Measurements from ENCODE around the gene ADSL. TPM values are rescaled to one million over a fixed set of nuclear protein-coding genes. Genes with fewer than 3 reads are reported as not detected.

Gene ADSL
- total and polyA plus RNA-seq, 2 donors from 2014 or later, result 42.5 to 57.5 TPM

DNA sequence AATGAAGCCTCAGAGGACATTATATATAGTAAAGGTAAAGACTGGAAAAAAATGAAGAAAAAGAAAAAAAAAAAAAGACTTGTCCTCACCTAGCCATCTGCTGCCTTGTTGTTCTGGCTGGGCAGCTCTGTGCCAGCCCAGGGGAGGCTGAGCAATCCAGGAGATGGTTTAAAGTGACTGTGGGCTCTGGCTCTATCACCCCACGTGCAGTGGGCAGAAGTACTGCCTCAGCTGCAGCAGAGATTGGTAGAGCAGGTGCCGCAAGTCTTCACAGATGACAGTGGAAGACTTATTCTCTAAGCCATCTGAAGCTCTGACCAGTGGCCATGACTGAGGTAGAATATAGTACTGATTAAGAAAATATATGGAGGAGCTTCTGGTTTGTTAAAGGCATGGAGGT, 86.3 kb downstream of the ADSL start:
- peaks cover 0 to 4% (median 0%) of the 10 kb centered on the region in 3 donors for H3K4me1 ChIP-seq (ENCODE audit: control insufficient read depth in 2 of 3, insufficient read depth in 2 of 3, low read depth in 1 of 3, low read length in 3 of 3)
- DNase-seq, result no peak
- H3K27me3 ChIP-seq (ENCODE audit: control insufficient read depth, insufficient read depth, low read length), result no peaks in the 10 kb centered on the region
- H3K27ac ChIP-seq (ENCODE audit: low read depth in 2 of 2, low read length in 2 of 2), result no peak overlapping the region
- no peak overlapping the region for H3K4me3 ChIP-seq (ENCODE audit: low read length in 3 of 3)
- no peaks in the 10 kb centered on the region for H3K9me3 ChIP-seq (ENCODE audit: control insufficient read depth in 2 of 3, insufficient read depth in 1 of 3, low read length in 3 of 3)
- TF ChIP-seq, protein P1, sequence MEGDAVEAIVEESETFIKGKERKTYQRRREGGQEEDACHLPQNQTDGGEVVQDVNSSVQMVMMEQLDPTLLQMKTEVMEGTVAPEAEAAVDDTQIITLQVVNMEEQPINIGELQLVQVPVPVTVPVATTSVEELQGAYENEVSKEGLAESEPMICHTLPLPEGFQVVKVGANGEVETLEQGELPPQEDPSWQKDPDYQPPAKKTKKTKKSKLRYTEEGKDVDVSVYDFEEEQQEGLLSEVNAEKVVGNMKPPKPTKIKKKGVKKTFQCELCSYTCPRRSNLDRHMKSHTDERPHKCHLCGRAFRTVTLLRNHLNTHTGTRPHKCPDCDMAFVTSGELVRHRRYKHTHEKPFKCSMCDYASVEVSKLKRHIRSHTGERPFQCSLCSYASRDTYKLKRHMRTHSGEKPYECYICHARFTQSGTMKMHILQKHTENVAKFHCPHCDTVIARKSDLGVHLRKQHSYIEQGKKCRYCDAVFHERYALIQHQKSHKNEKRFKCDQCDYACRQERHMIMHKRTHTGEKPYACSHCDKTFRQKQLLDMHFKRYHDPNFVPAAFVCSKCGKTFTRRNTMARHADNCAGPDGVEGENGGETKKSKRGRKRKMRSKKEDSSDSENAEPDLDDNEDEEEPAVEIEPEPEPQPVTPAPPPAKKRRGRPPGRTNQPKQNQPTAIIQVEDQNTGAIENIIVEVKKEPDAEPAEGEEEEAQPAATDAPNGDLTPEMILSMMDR (IDR thresholded peaks at IDR 0.05; ENCODE audit: borderline replicate concordance, extremely low read depth, insufficient read depth), result no peak
- no peak overlapping the region for H3K9ac ChIP-seq (ENCODE audit: low read length in 3 of 3)
- H3K36me3 ChIP-seq (ENCODE audit: control insufficient read depth in 2 of 3, insufficient read depth in 3 of 3, low read length in 3 of 3), result peaks cover 0 to 22% (median 13%) of the 10 kb centered on the region in 3 donors
- no peak for FAIRE-seq
- intact Hi-C loops (cut with DNase I), result no loop called here

DNA sequence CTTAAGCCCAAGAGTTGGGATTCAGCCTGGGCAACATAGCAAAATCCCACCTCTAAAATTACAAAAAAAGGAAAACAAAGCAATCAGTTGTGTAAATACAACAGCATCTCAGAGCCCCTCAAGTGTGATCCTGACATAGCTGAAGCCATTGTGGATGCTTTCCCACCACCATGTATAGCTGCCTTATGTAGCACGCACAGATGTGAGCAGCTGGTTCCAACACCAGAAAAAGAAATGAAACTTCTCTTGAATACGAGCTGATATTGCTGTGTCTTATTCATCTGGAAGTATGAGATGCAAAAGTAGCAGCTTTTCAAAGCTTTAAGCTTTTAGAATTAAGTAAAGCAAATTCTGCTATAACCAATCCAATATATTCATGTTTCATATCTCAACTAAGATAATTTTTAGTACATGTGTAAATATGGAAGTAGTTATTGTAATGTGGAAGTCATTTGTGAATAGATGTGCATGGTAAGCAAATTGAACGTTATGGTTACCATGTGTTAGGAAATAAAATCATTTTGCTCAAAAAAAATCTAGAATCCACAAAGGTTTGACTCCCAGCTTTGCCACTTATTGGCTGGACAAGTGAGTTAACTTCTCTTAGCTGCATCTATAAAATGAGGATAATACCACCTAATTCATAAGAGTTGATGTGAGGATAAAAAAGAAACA, 87.3 kb downstream of the ADSL start:
- Histone ChIP-seq H3K27me3 (ENCODE audit: control insufficient read depth, insufficient read depth, low read length) (no peaks in the 10 kb centered on the region), H3K36me3 (ENCODE audit: control insufficient read depth in 2 of 3, insufficient read depth in 3 of 3, low read length in 3 of 3) (peaks cover 0 to 16% (median 13%) of the 10 kb centered on the region in 3 donors), H3K27ac (ENCODE audit: low read depth in 2 of 2, low read length in 2 of 2) (no peak overlapping the region), H3K9ac (ENCODE audit: low read length in 3 of 3) (no peak overlapping the region), H3K4me1 (ENCODE audit: control insufficient read depth in 2 of 3, insufficient read depth in 2 of 3, low read depth in 1 of 3, low read length in 3 of 3) (peaks cover 0 to 4% (median 0%) of the 10 kb centered on the region in 3 donors), H3K4me3 (ENCODE audit: low read length in 3 of 3) (no peak overlapping the region), H3K9me3 (ENCODE audit: control insufficient read depth in 2 of 3, insufficient read depth in 1 of 3, low read length in 3 of 3) (no peaks in the 10 kb centered on the region)
- DNase-seq (peak in 1 of 5 donors; percentile 27), FAIRE-seq (no peak)
- TF ChIP-seq, protein P1 (IDR thresholded peaks at IDR 0.05; ENCODE audit: borderline replicate concordance, extremely low read depth, insufficient read depth), result no peak
- intact Hi-C loops (cut with DNase I), result no loop called here

DNA sequence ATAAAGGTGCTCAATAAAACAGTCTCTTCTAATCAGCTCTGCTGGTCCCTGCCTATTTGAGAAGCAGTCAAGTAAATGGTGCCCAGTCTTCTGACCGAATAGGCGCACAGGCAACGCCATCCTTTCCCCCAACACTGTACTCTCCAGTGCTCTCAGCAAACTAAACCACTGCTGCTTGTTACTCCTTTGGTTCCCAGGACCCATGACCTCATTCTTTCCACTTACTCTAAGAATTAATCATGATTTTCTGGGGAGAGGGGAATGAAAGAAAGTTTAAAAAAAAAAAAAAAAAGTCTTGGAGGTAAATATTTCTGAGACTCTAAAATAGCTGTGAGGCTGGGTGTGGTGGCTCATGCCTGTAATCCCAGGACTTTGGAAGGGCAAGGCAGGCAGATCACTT, 87.8 kb downstream of the ADSL start:
- Histone ChIP-seq H3K4me1 (ENCODE audit: control insufficient read depth in 2 of 3, insufficient read depth in 2 of 3, low read depth in 1 of 3, low read length in 3 of 3) (peaks cover 0 to 4% (median 0%) of the 10 kb centered on the region in 3 donors), H3K36me3 (ENCODE audit: control insufficient read depth in 2 of 3, insufficient read depth in 3 of 3, low read length in 3 of 3) (peaks cover 0 to 13% (median 11%) of the 10 kb centered on the region in 3 donors)
- intact Hi-C loops (cut with DNase I), result no loop called here

More for the DNA sequence above, 87.8 kb downstream of the ADSL start:
- H3K9me3 ChIP-seq (ENCODE audit: control insufficient read depth in 2 of 3, insufficient read depth in 1 of 3, low read length in 3 of 3), result no peaks in the 10 kb centered on the region
- DNase-seq, result no peak
- FAIRE-seq, result no peak
- H3K9ac ChIP-seq (ENCODE audit: low read length in 3 of 3), result no peak overlapping the region
- H3K4me3 ChIP-seq (ENCODE audit: low read length in 3 of 3), result no peak overlapping the region
- no peak overlapping the region for H3K27ac ChIP-seq (ENCODE audit: low read depth in 2 of 2, low read length in 2 of 2)
- H3K27me3 ChIP-seq (ENCODE audit: control insufficient read depth, insufficient read depth, low read length), result no peaks in the 10 kb centered on the region
- TF ChIP-seq, protein P1 (IDR thresholded peaks at IDR 0.05; ENCODE audit: borderline replicate concordance, extremely low read depth, insufficient read depth), result no peak

Measured in kidney (tissue), 14 donors.